IMR-90 (cell line): Measurements from ENCODE around the gene HSD17B8.

ENCODE experiments used
- CEBPB ChIP-seq: IDR thresholded peaks from 2 replicates; pipeline ENCODE4 v1.6.1; 2012; ENCODE audit warnings: low read depth, low read length, improper control_type of control experiment
- MXI1 ChIP-seq: IDR thresholded peaks from 2 replicates; pipeline ENCODE4 v1.6.1; 2012; ENCODE audit warnings: low read depth, mild to moderate bottlenecking, low read length, moderate library complexity, borderline replicate concordance
- RAD21 ChIP-seq: IDR thresholded peaks from 2 replicates; pipeline ENCODE4 v1.6.1; 2012; ENCODE audit warnings: low read length, improper control_type of control experiment
- TF ChIP-seq, protein P1 (sequence below): conservative IDR thresholded peaks from 2 replicates; pipeline ENCODE4 v1.5.1; 2012; ENCODE audit warnings: mild to moderate bottlenecking, low read depth, low read length, improper control_type of control experiment

DNA sequence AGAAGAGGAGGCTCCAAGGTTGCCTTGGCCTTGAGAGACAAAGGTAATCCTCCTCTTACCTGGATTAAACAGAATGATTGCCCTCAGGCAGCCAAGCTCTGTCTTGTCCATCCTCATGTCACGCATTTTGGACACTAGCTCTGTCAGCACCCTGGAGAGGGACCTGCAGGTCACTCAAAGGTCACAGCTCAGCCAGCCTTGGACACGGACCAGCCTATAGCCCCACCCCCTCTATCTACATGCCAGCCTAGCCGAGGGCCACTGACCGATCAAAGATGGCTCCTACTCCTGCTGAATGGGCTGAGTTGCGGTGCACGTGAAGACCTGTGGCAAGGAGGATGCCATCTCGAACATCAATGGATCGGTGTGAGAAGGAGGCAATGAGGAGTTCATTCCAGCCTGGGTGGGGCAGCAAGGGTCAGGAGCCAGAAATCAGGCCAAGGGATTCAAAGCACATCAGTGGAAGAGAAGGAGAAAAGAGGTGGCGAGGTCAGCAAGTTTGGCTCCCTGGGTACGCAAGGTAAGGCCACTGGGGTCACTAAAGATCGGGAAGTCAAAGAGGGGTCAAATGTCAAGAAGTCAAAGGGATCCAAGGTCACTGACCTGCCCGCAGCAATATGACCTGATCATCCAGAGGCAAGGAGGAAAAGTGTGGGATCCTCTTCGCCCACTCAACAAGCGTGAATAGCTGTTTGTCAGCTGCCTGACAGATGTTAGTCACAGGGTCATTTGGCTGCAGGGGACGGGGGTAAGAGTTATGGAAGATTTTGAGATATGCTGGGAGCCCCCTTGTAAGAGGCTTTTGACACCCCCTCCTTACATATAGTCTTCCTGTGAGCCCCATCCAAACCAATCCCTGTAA, 8.9 kb upstream of the HSD17B8 start:
- TF ChIP-seq, protein P1, sequence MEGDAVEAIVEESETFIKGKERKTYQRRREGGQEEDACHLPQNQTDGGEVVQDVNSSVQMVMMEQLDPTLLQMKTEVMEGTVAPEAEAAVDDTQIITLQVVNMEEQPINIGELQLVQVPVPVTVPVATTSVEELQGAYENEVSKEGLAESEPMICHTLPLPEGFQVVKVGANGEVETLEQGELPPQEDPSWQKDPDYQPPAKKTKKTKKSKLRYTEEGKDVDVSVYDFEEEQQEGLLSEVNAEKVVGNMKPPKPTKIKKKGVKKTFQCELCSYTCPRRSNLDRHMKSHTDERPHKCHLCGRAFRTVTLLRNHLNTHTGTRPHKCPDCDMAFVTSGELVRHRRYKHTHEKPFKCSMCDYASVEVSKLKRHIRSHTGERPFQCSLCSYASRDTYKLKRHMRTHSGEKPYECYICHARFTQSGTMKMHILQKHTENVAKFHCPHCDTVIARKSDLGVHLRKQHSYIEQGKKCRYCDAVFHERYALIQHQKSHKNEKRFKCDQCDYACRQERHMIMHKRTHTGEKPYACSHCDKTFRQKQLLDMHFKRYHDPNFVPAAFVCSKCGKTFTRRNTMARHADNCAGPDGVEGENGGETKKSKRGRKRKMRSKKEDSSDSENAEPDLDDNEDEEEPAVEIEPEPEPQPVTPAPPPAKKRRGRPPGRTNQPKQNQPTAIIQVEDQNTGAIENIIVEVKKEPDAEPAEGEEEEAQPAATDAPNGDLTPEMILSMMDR, result no peak
- TF ChIP-seq CEBPB, result no peak
- no peak for TF ChIP-seq RAD21
- TF ChIP-seq MXI1, result no peak
